Fibroblast of lung (primary cell): ENCODE results near the gene PCSK5.

Experiments
- EZH2 ChIP-seq: IDR thresholded peaks from 2 replicates; pipeline ENCODE4 v1.5.1; 2012; ENCODE audit warnings: low read length, control low read depth, mild to moderate bottlenecking; ENCODE audit errors: missing control alignments
- TF ChIP-seq, protein P1 (sequence below), 2 donors: IDR thresholded peaks in 1 of 2; conservative IDR thresholded peaks in 1 of 2; 1 replicate in 1 of 2; 2 replicates in 1 of 2; pipeline ENCODE4 v1.5.1; 2011 to 2012; ENCODE audit warnings: low read length in 2 of 2, control low read depth in 1 of 2, inconsistent platforms in 1 of 2, low read depth in 1 of 2, mild to moderate bottlenecking in 1 of 2

DNA sequence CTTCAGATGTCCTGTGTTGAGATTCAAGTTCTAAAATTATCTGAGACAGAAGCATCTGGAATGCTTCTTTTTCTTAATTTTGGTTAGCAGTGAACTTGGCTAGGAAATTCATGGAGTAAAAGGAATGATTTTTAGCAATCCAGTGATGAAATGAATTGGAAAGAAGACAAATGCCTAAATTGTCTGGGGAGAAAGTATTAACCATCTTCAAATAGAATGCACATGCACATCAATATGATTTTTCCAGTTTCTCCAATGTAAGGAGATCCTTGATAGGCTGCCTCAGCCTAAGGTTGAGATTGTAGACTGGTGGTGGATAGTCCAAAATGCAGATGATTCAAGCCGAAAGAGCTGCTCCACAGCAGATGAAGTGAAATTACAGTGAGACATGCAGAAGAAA lies 106.7 kb downstream of the PCSK5 start:
- TF ChIP-seq, protein P1, sequence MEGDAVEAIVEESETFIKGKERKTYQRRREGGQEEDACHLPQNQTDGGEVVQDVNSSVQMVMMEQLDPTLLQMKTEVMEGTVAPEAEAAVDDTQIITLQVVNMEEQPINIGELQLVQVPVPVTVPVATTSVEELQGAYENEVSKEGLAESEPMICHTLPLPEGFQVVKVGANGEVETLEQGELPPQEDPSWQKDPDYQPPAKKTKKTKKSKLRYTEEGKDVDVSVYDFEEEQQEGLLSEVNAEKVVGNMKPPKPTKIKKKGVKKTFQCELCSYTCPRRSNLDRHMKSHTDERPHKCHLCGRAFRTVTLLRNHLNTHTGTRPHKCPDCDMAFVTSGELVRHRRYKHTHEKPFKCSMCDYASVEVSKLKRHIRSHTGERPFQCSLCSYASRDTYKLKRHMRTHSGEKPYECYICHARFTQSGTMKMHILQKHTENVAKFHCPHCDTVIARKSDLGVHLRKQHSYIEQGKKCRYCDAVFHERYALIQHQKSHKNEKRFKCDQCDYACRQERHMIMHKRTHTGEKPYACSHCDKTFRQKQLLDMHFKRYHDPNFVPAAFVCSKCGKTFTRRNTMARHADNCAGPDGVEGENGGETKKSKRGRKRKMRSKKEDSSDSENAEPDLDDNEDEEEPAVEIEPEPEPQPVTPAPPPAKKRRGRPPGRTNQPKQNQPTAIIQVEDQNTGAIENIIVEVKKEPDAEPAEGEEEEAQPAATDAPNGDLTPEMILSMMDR (conservative IDR thresholded peaks at IDR 0.05 in 1 of 2, IDR thresholded peaks at IDR 0.05 in 1 of 2; ENCODE audit: low read depth in 1 of 2, low read length in 2 of 2): no peak
- TF ChIP-seq EZH2: no peak
